IPS DF 6.9 (cell line): ENCODE measurements around the gene MRPL24.
"Not testable (repeated sequence)": the region's sequence is repeated elsewhere in the genome, so short reads cannot be mapped to it uniquely, and the experiment has no call there.

Experiments
- DNase-seq: peaks from one replicate; pipeline ENCODE4 v3.0.0-alpha.2; 2013; ENCODE audit warnings: low read depth, low spot score
- H3K27ac ChIP-seq: one replicate; pipeline ENCODE4 v1.5.1; 2013; ENCODE audit warnings: low read length, control low read depth
- H3K27me3 ChIP-seq: 2 replicates; pipeline ENCODE4 v1.6.1; 2013; ENCODE audit warnings: mild to moderate bottlenecking, low read length; ENCODE audit not compliant: control insufficient read depth, insufficient read depth
- H3K36me3 ChIP-seq: 2 replicates; pipeline ENCODE4 v1.6.1; 2013; ENCODE audit warnings: low read length; ENCODE audit not compliant: control insufficient read depth, insufficient read depth
- H3K4me1 ChIP-seq: 2 replicates; pipeline ENCODE4 v1.6.1; 2013; ENCODE audit warnings: low read length; ENCODE audit not compliant: control insufficient read depth, insufficient read depth
- H3K4me3 ChIP-seq: 2 replicates; pipeline ENCODE4 v1.5.1; 2013; ENCODE audit warnings: mild to moderate bottlenecking, low read length
- H3K9me3 ChIP-seq: 2 replicates; pipeline ENCODE4 v1.6.1; 2013; ENCODE audit warnings: low read length, inconsistent platforms; ENCODE audit not compliant: control insufficient read depth, insufficient read depth
- WGBS: extraction: QIAGEN DNeasy Blood & Tissue Kit; methylation state at CpG from one replicate; pipeline ENCODE4 v1.1.7; 2013; ENCODE audit warnings: mixed read lengths, missing lambda C conversion rate; ENCODE audit not compliant: insufficient read length, insufficient coverage; 5-methylcytosine and 5-hydroxymethylcytosine counted together

MRPL24 gene

GRCh38 chr1:156772728-156773497 lies 32.0 kb upstream of the MRPL24 start:
- WGBS, result no CpG with 5 or more reads among the region's 9 CpGs
- Histone ChIP-seq H3K27ac (no peak overlapping the region), H3K4me3 (no peak overlapping the region), H3K4me1 (no peaks in the 10 kb centered on the region), H3K9me3 (no peaks in the 10 kb centered on the region), H3K36me3 (no peaks in the 10 kb centered on the region; the same call in 1 of the 2 replicates), H3K27me3 (no peaks in the 10 kb centered on the region)
- DNase-seq, result no peak

GRCh38 chr1:156772222-156772621 lies 31.3 kb upstream of the MRPL24 start:
- no peak overlapping the region for H3K4me3 ChIP-seq
- no peaks in the 10 kb centered on the region for H3K4me1 ChIP-seq
- WGBS, result no CpG with 5 or more reads among the region's 3 CpGs

GRCh38 chr1:156768610-156769295 lies 27.9 kb upstream of the MRPL24 start:
- H3K27ac ChIP-seq, result no peak overlapping the region
- peak overlapping the region; percentile 77; the same call in 1 of the 2 replicates for H3K4me3 ChIP-seq

More at GRCh38 chr1:156772222-156772621, 31.3 kb upstream of the MRPL24 start:
- Histone ChIP-seq H3K9me3 (no peaks in the 10 kb centered on the region), H3K27ac (no peak overlapping the region), H3K27me3 (no peaks in the 10 kb centered on the region), H3K36me3 (no peaks in the 10 kb centered on the region; the same call in 1 of the 2 replicates)
- DNase-seq, result no peak

GRCh38 chr1:156767879-156768604 lies 27.2 kb upstream of the MRPL24 start:
- Histone ChIP-seq H3K27ac (no peak overlapping the region), H3K4me3 (peak overlapping the region; percentile 77), H3K9me3 (no peaks in the 10 kb centered on the region), H3K4me1 (no peaks in the 10 kb centered on the region), H3K27me3 (no peaks in the 10 kb centered on the region), H3K36me3 (no peaks in the 10 kb centered on the region; the same call in 1 of the 2 replicates)
- WGBS, result no CpG with 5 or more reads among the region's 31 CpGs
- DNase-seq, result no peak

More at GRCh38 chr1:156768610-156769295, 27.9 kb upstream of the MRPL24 start:
- Histone ChIP-seq H3K9me3 (no peaks in the 10 kb centered on the region), H3K27me3 (no peaks in the 10 kb centered on the region), H3K4me1 (no peaks in the 10 kb centered on the region), H3K36me3 (no peaks in the 10 kb centered on the region; the same call in 1 of the 2 replicates)
- WGBS, result no CpG with 5 or more reads among the region's 8 CpGs
- no peak for DNase-seq

- no CpG with 5 or more reads among the region's 50 CpGs for WGBS
Measured at GRCh38 chr1:156767101-156767878, 26.4 kb upstream of the MRPL24 start, which contains the start of gene PRCC. Gene PRCC, plus strand, starts transcription at chr1:156767535. Its CDS starts 237 bp downstream, at chr1:156767772.

GRCh38 chr1:156766298-156767100 lies 25.6 kb upstream of the MRPL24 start:
- Histone ChIP-seq H3K36me3 (no peaks in the 10 kb centered on the region; the same call in 1 of the 2 replicates), H3K4me1 (no peaks in the 10 kb centered on the region), H3K27ac (no peak overlapping the region), H3K27me3 (no peaks in the 10 kb centered on the region), H3K4me3 (peak overlapping the region; percentile 49; the same call in 1 of the 2 replicates), H3K9me3 (no peaks in the 10 kb centered on the region)
- no CpG with 5 or more reads among the region's 14 CpGs for WGBS
- no peak for DNase-seq

More at GRCh38 chr1:156767101-156767878, 26.4 kb upstream of the MRPL24 start, which contains the start of gene PRCC:
- no peaks in the 10 kb centered on the region for H3K27me3 ChIP-seq
- H3K27ac ChIP-seq, result no peak within 1 kb of the TSS
- peak; percentile 100 for DNase-seq
- H3K4me3 ChIP-seq, result peak within 1 kb of the TSS; percentile 77
- H3K36me3 ChIP-seq, result no peaks in the 10 kb centered on the region; the same call in 1 of the 2 replicates
- no peaks in the 10 kb centered on the region for H3K9me3 ChIP-seq
- no peaks in the 10 kb centered on the region for H3K4me1 ChIP-seq

- WGBS, result no CpG with 5 or more reads among the region's 5 CpGs
- Histone ChIP-seq H3K36me3 (no peaks in the 10 kb centered on the region), H3K4me3 (no peak overlapping the region), H3K27me3 (no peaks in the 10 kb centered on the region), H3K9me3 (no peaks in the 10 kb centered on the region), H3K27ac (no peak overlapping the region), H3K4me1 (no peaks in the 10 kb centered on the region)
- DNase-seq, result no peak
Measured at GRCh38 chr1:156765666-156766065, 24.8 kb upstream of the MRPL24 start.

GRCh38 chr1:156765136-156765535 lies 24.2 kb upstream of the MRPL24 start:
- H3K27ac ChIP-seq, H3K9me3 ChIP-seq, H3K4me1 ChIP-seq, H3K27me3 ChIP-seq, H3K4me3 ChIP-seq, H3K36me3 ChIP-seq, DNase-seq: not testable (repeated sequence)
- WGBS, result no CpG with 5 or more reads among the region's 15 CpGs

GRCh38 chr1:156760796-156761104 lies 19.9 kb upstream of the MRPL24 start:
- no peak overlapping the region for H3K4me3 ChIP-seq
- no peak for DNase-seq
- H3K4me1 ChIP-seq, result no peaks in the 10 kb centered on the region
- no peaks in the 10 kb centered on the region for H3K9me3 ChIP-seq
- H3K36me3 ChIP-seq, result no peaks in the 10 kb centered on the region
- H3K27ac ChIP-seq, result no peak overlapping the region
- no CpG with 5 or more reads among the region's 4 CpGs for WGBS
- H3K27me3 ChIP-seq, result no peaks in the 10 kb centered on the region
